Renal pelvis (tissue), 12 donors: ENCODE results near the gene BTLA. TPM values are rescaled to one million over a fixed set of nuclear protein-coding genes. Genes with fewer than 3 reads are reported as not detected.
"Not testable (repeated sequence)": the region's sequence is repeated elsewhere in the genome, so short reads cannot be mapped to it uniquely, and the experiment has no call there.

Source experiments
- DNase-seq: peaks from one replicate; pipeline ENCODE4 v3.0.0-alpha.2; 2013
- long read RNA-seq, 16 experiments: transcript quantifications; one replicate each; lab custom pipeline, GENCODE V29; 2026
- polyA plus RNA-seq, 3 donors: library from polyadenylated mRNA; unstranded; fragments of 120-200 nt; gene quantifications; one replicate each; pipeline ENCODE4 v1.2.1, GENCODE V29; 2013; ENCODE audit not compliant: insufficient read length in 3 of 3

Gene BTLA, protein sequence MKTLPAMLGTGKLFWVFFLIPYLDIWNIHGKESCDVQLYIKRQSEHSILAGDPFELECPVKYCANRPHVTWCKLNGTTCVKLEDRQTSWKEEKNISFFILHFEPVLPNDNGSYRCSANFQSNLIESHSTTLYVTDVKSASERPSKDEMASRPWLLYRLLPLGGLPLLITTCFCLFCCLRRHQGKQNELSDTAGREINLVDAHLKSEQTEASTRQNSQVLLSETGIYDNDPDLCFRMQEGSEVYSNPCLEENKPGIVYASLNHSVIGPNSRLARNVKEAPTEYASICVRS
- polyA plus RNA-seq = under 1 TPM; 0.41 to 0.88 (median 0.53) TPM
- long read RNA-seq, donor 1 = 0 reads
- long read RNA-seq, donor 2 = 0 reads
- long read RNA-seq, donor 3 = 0 reads
- long read RNA-seq, donor 4 = 0 reads
- long read RNA-seq, donor 5 = 0 reads
- long read RNA-seq, donor 6 = 0 reads
- long read RNA-seq, donor 7 = 0 reads
- long read RNA-seq, donor 8 = 0 reads
- long read RNA-seq, donor 9 = 0 reads
- long read RNA-seq, donor 10 = 0 reads
- long read RNA-seq, donor 11 = 0 reads
- long read RNA-seq, donor 12 = 0 reads
- long read RNA-seq, donor 13 = 0 reads
- long read RNA-seq, donor 14 = 0 reads
- long read RNA-seq, donor 15 = 0 reads
- long read RNA-seq, donor 16 = 0 reads

DNA sequence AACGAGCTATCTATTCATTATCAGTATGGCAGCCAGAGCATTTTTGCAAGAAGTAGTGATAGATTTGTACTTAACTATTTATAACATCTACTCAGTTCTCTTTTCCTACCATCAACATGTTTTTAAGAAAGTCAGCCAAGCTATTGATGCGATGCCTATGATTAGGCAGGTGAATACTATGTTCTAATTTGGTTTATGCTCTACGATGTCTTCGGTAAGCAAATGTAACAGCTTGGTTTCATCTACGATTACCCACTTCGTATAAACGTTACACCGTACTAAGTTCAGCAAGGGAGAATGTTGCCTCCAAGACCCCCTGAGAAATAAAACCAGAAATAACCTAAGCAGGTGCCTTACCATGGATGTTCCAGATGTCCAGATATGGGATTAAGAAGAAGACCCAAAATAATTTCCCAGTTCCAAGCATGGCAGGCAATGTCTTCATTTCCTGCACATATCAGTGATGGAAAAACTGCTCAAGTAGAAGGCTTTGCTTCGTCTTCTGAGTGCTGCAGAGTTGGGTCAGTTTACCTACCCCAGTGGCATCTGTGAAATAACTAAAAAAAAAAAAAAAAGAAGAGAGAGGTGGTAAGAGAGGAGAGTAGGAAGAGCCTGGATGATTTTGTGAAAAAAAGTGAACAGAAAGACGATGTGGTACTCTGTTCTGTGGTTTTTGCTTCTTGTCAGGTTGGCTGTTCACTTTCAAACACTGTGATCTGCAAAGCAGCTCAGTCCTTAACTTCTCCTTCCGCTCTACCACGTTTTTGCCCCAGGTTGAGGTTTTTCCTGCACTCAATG lies at the start of gene BTLA:
BTLA (minus strand) TSS at position 559 of the 798 bp plus-strand sequence; CDS start at position 445, 114 bp downstream.
- DNase-seq = no peak

DNA sequence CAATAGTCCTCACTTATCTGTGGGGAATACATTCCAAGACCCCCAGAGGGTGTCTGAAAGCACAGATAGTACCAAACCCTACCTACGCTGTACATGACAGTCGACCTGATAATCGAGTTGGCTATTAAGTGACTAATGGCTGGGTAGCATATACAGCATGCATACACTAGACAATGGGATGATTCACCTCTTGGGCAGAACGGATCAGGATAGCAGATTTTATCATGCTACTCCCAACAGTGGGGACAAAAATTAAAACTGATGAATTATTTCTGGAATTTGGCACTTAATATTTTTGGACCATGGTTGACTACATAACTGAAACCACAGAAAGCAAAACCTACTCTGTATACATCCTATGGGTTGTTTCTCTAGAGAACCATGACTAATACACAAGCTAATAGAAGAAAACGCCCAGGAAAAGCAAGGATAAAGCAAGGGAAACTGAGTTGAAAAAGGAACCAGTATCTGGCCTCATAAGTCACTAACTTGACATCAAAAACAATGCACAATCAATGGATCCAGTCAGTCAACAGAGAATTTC lies 47.0 kb upstream of the BTLA start:
- no peak for DNase-seq

DNA sequence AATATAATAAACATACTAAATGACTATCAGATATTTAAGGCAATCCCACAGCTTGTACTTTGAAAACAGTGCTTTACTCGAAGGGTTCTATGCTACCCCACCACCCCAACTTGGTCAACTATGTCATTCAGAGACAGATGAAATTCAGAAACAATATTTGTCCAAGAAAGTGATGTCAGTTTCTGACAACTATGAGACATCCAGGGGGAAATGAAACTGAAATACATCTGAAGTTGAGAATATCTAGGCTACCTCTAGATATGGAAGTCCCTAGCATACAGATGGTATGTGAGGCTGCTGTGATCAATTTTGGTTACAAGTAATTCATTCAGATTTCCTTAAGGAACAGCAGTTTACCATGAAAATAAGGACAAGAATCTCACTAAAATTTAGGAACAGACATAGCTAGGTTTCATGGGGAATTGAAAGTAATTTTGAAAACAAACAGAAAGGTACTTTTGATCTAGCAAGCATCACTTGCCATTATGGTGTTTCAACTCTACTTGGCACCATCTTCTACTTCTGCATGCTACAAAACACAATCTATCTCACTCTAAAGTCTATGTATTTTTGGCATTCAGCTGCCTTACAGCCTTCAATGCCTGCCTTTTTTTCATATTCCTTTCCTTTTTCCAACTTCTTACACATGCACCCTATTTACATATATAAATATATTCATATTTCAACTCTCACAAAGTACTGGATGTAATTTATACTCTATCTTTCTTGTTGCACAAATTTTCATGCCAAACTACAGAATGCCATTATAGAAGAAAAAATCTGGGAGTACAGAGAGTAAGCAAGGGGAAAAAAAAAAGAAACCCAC lies 40.8 kb upstream of the BTLA start:
- no peak for DNase-seq

DNA sequence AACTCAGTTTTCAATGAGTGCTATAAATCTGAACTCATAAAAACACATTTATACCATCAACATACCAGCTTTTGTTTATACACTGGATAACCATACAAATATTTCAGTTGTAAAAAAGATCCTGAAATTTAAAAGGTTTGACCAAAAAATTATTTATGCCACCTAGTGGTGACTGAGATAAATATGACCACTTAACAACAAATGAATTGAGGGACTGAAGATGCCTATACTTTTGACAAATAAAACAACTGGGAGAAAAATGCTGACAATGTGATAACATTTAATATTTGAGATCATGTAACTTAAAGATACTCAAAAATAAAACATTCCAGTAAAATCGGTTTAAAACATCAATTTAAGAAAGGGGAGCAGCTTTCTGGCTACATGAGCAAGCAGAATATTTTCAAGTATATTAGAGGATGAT lies 32.1 kb upstream of the BTLA start:
- DNase-seq = peak; percentile 10

DNA sequence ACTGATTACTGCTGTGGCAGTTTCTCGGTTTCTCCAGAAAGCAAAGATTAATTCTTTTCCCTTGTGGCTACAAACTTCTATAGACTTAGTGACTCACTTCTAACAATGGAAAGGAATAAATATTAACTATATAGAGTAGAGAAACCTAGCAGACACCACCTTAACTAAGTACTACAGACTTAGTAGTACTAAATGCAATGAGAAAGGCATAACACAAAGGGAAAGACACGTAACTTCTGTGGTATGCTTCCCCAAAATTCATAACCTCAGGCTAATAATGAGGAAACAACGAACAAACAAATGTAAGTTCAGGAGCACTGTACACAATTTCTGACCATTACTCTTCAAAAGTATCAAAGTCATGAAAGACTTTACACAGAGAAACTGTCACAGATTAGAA lies 31.3 kb upstream of the BTLA start:
- no peak for DNase-seq

DNA sequence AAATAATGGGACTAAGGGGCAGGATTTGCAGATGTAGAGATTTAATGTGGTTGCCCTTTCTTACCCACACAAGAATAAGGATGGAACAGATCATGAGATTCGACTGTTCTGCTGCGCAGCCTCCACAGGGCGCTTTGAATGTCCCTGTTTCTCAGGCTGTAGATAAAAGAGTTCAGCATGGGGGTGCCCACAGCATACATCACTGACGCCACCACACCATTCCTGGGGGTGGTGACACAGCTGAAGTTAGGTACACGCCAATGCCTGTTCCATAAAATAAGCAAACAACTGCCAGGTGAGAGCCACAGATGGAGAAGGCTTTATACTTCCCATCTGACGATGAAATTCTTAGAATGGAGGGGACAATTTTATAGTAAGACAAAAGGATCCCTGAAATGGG lies 24.9 kb upstream of the BTLA start:
- DNase-seq = not testable (repeated sequence)

DNA sequence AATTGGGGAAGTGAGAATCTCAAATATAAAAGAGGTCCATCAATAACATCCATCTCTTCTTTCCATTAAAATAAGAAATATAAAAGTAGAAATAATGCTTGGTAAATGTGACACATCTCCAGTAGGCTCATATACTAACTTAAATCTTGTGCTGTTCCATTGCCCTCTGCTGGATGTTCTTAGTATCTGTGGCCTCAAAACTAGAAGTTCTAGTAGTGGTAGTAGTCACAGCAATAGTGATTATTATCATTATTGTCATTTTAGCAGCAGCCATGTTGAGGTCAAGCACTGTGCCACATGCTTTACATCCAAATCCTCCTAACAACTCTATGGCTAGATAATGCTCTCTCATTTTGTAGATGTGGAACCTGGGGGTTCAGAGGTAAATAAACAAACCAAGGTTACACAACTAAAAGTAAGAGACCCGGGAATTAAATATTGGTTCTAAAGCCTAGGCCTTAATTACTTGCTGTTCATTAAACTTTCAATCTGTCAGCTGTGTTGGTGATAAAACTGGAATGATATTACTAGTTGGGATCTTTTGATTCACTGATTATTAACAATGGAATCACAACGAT lies 20.2 kb upstream of the BTLA start:
- peak; percentile 54 for DNase-seq

DNA sequence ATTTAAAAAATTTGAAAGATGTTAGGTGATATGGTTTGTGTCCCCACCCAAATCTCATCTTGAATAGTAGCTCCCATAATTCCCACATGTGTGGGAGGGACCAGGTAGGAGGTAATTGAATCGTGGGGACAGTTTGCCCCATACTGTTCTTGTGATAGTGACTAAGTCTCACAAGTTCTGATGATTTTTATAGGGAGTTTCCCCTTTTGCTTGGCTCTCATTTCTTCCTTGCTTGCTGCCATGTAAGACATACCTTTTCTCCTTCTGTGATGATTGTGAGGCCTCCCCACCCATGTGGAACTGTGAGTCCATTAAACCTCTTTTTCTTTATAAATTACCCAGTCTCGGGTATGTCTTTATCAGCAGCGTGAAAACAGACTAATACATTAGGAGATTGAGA lies 19.7 kb upstream of the BTLA start:
- not testable (repeated sequence) for DNase-seq

DNA sequence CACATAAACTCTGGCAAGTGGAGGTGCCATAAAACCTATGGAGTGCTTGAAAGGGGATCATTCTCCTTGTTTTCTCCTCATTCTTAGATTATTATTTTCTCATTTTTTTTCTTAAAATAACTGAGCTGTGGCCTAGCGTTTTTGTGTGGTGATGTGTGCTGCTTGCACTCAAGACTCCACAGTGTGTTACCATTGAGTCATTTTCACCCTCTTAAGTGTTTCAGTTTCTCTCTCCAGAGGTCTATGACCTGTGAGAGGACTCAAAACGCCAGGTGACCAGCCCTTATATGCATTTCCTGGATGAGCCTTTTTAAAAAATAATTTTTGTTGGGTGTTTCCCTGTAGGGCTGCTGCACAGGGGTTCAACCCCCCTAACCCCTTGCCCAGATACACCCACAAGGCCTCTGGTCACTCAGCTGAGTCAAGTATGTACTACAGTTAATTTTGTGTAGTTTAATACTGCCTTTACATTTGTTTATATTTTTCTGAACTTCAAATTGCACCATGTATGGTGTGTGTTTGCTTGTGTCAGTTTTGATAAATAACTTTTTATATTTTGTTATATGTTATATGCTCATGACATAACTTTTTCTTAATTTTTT lies 15.4 kb upstream of the BTLA start:
- no peak for DNase-seq

DNA sequence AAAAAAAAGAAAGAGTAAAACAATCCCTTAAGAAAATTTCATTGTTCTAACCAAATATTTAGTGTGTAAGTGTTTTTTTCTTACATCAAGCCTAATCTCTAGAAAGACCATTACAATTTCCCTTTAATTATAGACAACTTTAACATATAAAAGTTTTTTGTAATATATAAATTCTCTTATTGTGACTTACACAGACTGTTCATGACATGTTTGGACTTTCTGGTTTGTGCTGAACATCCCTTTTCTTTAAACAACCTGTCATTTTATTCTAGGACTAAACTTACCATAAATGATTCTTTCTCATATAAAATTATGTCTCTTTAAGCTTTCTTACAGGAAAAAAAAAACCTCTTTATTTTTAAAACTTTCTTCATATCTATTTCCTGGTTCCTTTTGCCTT lies 13.0 kb upstream of the BTLA start:
- no peak for DNase-seq

DNA sequence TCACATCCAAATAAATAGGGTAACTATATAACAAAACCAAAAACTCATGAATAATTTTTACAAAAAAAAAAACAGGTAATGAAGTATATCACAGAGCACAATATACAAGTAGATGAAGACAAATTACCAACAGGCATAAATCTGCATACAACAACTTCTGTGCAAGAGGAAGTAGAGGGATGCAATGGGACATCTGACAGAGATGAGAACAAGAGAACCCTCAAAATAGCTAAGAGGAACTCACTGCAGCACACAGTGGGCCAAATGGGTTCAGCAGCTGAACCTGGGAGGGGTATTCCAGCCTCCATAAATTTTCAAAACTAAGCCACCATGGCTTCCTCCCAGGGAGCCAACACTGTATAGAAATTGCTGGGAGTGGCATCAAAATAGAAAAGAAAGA lies 9.6 kb upstream of the BTLA start:
- no peak for DNase-seq

DNA sequence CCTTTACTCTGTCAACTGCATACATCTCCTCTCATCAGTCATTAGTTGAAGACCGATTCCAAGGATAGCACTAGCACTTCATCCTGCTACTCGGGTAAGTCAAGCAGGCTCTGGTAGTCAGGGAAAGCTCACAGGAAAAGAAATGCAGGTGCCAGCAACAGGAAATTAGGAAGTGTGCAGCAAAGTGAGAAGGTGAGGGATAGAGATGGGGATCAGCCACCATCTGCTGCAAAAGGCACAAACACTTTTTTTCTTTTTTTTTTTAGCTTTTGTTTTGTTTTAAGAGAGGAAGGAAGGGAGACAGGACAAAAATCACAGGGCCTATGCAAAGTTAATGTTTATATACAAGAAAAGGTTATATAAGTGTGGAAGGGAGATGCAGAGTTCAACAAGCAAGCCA lies 9.0 kb upstream of the BTLA start:
- no peak for DNase-seq

DNA sequence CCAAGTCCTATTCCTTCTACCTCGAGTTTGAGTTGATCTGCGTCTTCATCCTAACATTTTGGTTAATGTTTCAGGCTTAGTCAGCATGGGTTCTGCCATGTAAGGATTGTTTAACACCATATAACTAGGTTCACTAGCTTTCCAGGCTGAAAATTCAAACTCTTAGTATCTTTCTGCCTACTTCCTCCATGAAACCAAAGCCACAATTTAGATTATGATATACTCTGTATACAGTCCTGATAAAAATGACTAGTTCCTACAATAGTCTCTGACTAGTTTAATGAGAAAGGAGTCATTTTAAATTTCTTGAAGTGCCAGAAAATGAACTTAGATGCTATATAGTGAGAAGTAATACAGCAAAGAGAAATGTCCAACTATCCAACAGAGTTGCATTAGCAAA lies 6.6 kb upstream of the BTLA start:
- DNase-seq = no peak

DNA sequence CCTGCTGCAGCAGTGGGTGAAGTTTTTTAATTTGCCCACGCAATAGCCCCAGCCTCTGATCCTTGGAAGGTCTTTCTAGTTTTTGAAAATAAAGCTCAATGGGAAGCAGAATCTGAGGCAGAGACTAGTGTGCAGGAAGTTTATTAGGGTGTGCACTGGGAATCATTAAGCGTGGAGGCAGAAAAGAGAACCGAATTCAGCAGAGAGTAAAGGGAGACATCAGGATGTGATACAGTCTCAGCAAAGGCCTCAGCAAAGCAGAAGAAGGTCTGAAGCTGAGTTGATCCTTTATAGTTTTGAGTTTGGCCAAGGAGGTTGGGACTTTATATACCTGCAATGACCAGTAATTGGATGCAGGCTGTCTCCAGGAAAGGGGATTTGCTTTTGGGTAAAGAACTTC lies 4.9 kb upstream of the BTLA start:
- DNase-seq = no peak

DNA sequence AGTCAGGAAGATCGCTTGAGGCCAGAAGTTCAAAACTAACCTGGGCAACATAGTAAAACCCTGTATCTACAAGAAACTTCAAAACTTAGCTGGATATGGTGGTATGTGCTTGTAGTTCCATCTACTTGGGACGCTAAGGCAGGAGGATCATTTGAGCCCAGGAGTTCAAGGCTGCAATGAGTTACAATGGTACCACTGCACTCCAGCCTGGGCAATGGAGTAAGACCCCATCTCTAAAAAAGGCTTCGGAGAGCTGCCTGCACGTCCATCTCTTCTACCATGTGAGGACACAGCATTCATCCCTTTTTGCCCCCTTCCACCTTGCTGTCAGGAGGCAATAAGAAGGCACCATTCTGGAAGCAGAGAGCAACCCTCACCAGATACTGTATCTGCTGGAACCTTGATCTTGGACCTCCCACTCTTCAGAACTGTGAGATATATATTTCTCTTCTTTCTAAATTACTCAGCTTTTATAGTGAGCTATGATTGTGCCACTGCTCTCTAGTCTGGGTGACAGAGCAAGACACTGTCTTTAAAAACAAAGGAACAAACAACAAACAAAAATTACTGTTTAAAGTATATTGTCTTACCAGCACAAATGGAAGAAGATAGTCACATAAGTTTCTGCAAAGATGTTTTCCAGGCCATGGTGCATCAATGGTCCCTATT lies 4.2 kb upstream of the BTLA start:
- DNase-seq = no peak

DNA sequence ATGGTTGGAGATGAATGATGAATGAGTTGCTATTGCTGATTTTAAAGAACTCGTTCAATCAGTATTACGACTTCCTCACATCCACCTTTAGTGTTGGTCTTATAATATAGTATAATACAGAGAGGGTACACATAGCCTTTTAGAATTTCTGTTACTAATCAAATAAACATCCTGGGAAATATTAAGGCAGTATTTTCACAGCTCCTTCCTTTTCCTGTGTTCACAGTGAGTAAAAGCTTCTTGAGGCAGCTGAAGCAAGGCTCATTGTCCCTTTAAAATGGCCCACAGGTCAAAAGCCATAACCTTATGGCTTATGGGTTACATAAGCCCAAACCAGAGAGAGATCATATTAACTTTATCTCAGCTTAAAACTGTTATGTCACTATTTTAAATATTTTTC lies 1.3 kb upstream of the BTLA start:
- DNase-seq = no peak

DNA sequence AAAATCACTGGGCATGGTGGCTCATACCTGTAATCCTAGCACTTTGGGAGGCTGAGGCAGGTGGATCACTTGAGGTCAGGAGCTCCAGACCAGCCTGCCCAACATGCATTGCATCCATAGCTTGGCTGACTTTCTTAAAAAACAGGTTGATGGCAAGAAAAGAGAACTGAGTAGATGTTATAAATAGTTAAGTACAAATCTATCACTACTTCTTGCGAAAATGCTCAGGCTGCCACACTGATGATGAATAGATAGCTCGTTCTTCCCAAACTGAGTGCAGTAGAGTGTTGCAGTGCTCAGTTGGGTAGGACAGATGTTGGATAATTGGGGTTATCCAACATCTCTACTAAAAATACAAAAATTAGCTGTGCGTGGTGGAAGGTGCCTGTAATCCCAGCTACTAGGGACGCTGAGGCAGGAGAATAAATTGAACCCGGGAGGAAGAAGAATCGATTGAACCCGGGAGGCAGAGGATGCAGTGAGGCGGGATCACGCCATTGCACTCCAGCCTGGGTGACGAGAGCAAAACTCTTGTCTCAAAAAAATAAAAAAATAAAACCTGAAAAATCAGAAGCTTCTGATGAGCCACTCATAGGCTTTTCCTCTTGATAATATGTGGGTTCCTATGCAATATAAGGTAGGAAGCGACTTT lies 1.2 kb downstream of the BTLA start:
- DNase-seq = no peak

DNA sequence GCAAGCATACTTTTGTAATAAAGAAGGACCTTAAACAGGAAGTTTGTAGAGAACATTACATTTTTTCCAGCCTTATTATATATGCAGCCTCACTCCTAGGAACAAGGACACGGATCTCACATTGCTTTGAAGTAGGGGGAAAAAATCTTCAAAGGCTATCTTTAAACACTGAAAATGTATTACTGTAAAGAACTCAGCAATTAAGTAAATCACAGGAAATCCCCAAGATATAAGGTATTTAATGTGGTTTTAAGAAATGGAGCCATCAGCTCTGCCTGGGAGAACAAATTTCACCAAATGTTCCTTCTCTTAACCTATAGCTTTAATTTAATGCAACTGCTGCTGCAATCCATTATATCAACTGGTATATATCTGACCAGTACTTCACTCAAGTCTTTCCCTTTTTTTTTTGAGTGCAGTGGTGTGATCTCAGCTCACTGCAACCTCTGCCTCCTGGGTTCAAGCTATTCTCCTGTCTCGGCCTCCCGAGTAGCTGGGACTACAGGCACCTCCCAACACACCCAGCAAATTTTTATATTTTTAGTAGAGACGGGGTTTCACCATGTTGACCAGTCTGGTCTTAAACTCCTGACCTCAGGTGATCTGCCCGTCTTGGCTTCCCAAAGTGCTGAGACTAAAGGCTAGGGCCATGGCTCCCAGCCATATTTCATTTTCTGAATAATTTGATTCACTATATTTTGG lies 2.8 kb downstream of the BTLA start:
- no peak for DNase-seq

DNA sequence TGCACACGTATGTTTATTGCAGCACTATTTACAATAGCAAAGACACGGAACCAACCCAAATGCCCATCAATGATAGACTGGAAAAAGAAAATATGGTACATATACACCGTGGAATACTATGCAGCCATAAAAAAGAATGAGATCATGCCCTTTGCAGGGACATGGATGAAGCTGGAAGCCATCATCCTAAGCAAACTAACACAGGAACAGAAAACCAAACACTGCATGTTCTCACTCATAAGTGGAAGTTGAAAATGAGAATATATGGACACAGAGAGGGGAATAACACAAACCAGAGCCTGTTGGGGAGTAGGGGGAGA lies 4.9 kb downstream of the BTLA start:
- not testable (repeated sequence) for DNase-seq
